A673 (cell line): ENCODE data around the gene MACROD1. TPM values are rescaled to one million over a fixed set of nuclear protein-coding genes. Genes with fewer than 3 reads are reported as not detected.

ENCODE experiments used
- BruUV-seq: library from RNA; stranded (reverse); fragments of 400-500 nt; replicated peaks from 2 replicates; lab custom pipeline; 2021; lab: Mats Ljungman, UMichigan
- CTCF ChIA-PET: fragments of 300-600 bp; sonication (Branson Sonifier 250); formaldehyde crosslinking; loops from one replicate; lab custom pipeline; 2022; ENCODE audit warnings: antibody characterized with exemption; lab: Charles Lee
- POLR2A ChIA-PET: fragments of 300-600 bp; sonication (Branson Sonifier 250); formaldehyde crosslinking; loops from one replicate; lab custom pipeline; 2022; ENCODE audit warnings: antibody characterized with exemption; ENCODE audit not compliant: low non-redundant PET; lab: Charles Lee
- DNase-seq: peaks from one replicate; pipeline ENCODE4 v3.0.0-alpha.2; 2015; ENCODE audit warnings: low spot score
- H3K27ac ChIP-seq: fragments of 200-600 bp; sonication (generic); 2 replicates; pipeline ENCODE4 v1.5.1; 2016; ENCODE audit warnings: mixed run types, low read depth, mild to moderate bottlenecking, mixed read lengths, antibody characterized with exemption, low read length; ENCODE audit not compliant: poor library complexity, severe bottlenecking
- H3K27me3 ChIP-seq: fragments of 200-600 bp; sonication (generic); replicated peaks from 2 replicates; pipeline ENCODE4 v1.6.1; 2017; ENCODE audit warnings: mixed run types, low read depth, mild to moderate bottlenecking, mixed read lengths, antibody characterized with exemption, low read length; ENCODE audit not compliant: insufficient read depth, poor library complexity
- H3K36me3 ChIP-seq: fragments of 200-600 bp; sonication (generic); 2 replicates; pipeline ENCODE4 v1.6.1; 2016; ENCODE audit warnings: mixed run types, mild to moderate bottlenecking, mixed read lengths, antibody characterized with exemption, low read length; ENCODE audit not compliant: insufficient read depth, poor library complexity, severe bottlenecking
- H3K4me1 ChIP-seq: fragments of 200-600 bp; sonication (generic); 2 replicates; pipeline ENCODE4 v1.6.1; 2017; ENCODE audit warnings: mixed run types, mild to moderate bottlenecking, mixed read lengths, antibody characterized with exemption, low read length; ENCODE audit not compliant: insufficient read depth, poor library complexity, severe bottlenecking
- H3K4me3 ChIP-seq: fragments of 200-600 bp; sonication (generic); 2 replicates; pipeline ENCODE4 v1.5.1; 2016; ENCODE audit warnings: low read depth, mixed run types, mild to moderate bottlenecking, mixed read lengths, low read length; ENCODE audit not compliant: poor library complexity, severe bottlenecking
- H3K9me3 ChIP-seq: fragments of 200-600 bp; sonication (generic); 2 replicates; pipeline ENCODE4 v1.6.1; 2016; ENCODE audit warnings: mixed run types, low read depth, mild to moderate bottlenecking, mixed read lengths, antibody characterized with exemption, low read length; ENCODE audit not compliant: poor library complexity, severe bottlenecking
- CTCF ChIP-seq: fragments of 300-800, 200-600 bp; sonication (generic); conservative IDR thresholded peaks from 2 replicates; pipeline ENCODE4 v1.5.1; 2017; ENCODE audit warnings: low read depth, mild to moderate bottlenecking, antibody characterized with exemption, low read length, moderate library complexity, mixed read lengths
- EZH2 ChIP-seq: fragments of 200-600 bp; sonication (generic); IDR thresholded peaks from 2 replicates; pipeline ENCODE4 v1.6.1; 2017; ENCODE audit warnings: borderline replicate concordance, low read depth, mild to moderate bottlenecking, mixed read lengths, antibody characterized with exemption, low read length; ENCODE audit not compliant: poor library complexity, severe bottlenecking
- intact Hi-C: fragments of 100-400 bp; cut with micrococcal nuclease; formaldehyde crosslinking; loops from one replicate; pipeline ENCODE4 v1.10.0; 2022; ENCODE audit not compliant: unreplicated experiment
- total RNA-seq: library from RNA; stranded (reverse); gene quantifications from 2 replicates; pipeline ENCODE4 v1.2.3, GENCODE V29; 2021

The MACROD1 gene
- total RNA-seq, 1 experiment from 2014 or later: 28.7 TPM

GRCh38 chr11:64110465-64111375 is 55.2 kb downstream of the MACROD1 start:
- H3K27ac ChIP-seq: no peak overlapping the region
- TF ChIP-seq CTCF (no peak), EZH2 (no peak)
- CTCF ChIA-PET: no interaction called here
- intact Hi-C loops: no loop called here
- POLR2A ChIA-PET: no interaction called here
- no peaks in the 10 kb centered on the region for H3K27me3 ChIP-seq
- no peak overlapping the region for H3K4me3 ChIP-seq
- BruUV-seq: no TSS peak
- no peaks in the 10 kb centered on the region for H3K4me1 ChIP-seq
- no peaks in the 10 kb centered on the region for H3K36me3 ChIP-seq
- DNase-seq: no peak
- H3K9me3 ChIP-seq: no peaks in the 10 kb centered on the region

GRCh38 chr11:64109332-64109731 is 56.6 kb downstream of the MACROD1 start:
- TF ChIP-seq EZH2: no peak
- no peak for TF ChIP-seq CTCF
- ChIA-PET POLR2A (no interaction called here), CTCF (no interaction called here)
- Histone ChIP-seq H3K27ac (no peak overlapping the region), H3K27me3 (no peaks in the 10 kb centered on the region), H3K9me3 (no peaks in the 10 kb centered on the region), H3K36me3 (no peaks in the 10 kb centered on the region), H3K4me3 (no peak overlapping the region), H3K4me1 (no peaks in the 10 kb centered on the region)
- intact Hi-C loops: no loop called here
- BruUV-seq: no TSS peak
- no peak for DNase-seq

GRCh38 chr11:64107303-64107702 is 58.6 kb downstream of the MACROD1 start:
- ChIA-PET CTCF (no interaction called here), POLR2A (no interaction called here)
- no peak overlapping the region for H3K4me3 ChIP-seq
- DNase-seq: no peak
- H3K4me1 ChIP-seq: peaks cover 17% of the 10 kb centered on the region
- no peaks in the 10 kb centered on the region for H3K9me3 ChIP-seq
- H3K27me3 ChIP-seq: no peaks in the 10 kb centered on the region
- no peaks in the 10 kb centered on the region for H3K36me3 ChIP-seq
- TF ChIP-seq CTCF (no peak), EZH2 (no peak)
- BruUV-seq: no TSS peak
- H3K27ac ChIP-seq: no peak overlapping the region
- intact Hi-C loops: no loop called here
